KG1 (cell line): Measurements from ENCODE around the gene CALD1.

Experiments
- DNase-seq: peaks from one replicate; lab custom pipeline; 2025; lab: John Stamatoyannopoulos, UW

CALD1 gene

GRCh38 chr7:134927076-134927475 lies 147.6 kb downstream of the CALD1 start:
- no peak for DNase-seq

GRCh38 chr7:134927723-134928122 lies 148.3 kb downstream of the CALD1 start:
- DNase-seq: no peak

- no peak for DNase-seq
Observed at GRCh38 chr7:134928554-134928953, 149.1 kb downstream of the CALD1 start.

- no peak for DNase-seq
Observed at GRCh38 chr7:134931487-134931886, 152.1 kb downstream of the CALD1 start.

- no peak for DNase-seq
Observed at GRCh38 chr7:134932707-134933370, 153.4 kb downstream of the CALD1 start.

- DNase-seq: no peak
Observed at GRCh38 chr7:134933460-134934068, 154.1 kb downstream of the CALD1 start.

GRCh38 chr7:134935701-134936100 lies 156.3 kb downstream of the CALD1 start:
- no peak for DNase-seq

GRCh38 chr7:134936893-134937510 lies 157.6 kb downstream of the CALD1 start:
- DNase-seq: no peak

GRCh38 chr7:134938141-134938540 lies 158.7 kb downstream of the CALD1 start:
- no peak for DNase-seq

GRCh38 chr7:134939136-134939535 lies 159.7 kb downstream of the CALD1 start:
- no peak for DNase-seq

- DNase-seq: no peak
Observed at GRCh38 chr7:134940729-134941128, 161.3 kb downstream of the CALD1 start.

GRCh38 chr7:134941185-134941900 lies 161.9 kb downstream of the CALD1 start:
- DNase-seq: no peak

- no peak for DNase-seq
Observed at GRCh38 chr7:134941952-134942351, 162.5 kb downstream of the CALD1 start.

GRCh38 chr7:134942690-134943466 lies 163.4 kb downstream of the CALD1 start:
- no peak for DNase-seq

- DNase-seq: no peak
Observed at GRCh38 chr7:134943785-134944400, 164.5 kb downstream of the CALD1 start.

- no peak for DNase-seq
Observed at GRCh38 chr7:134945691-134946090, 166.3 kb downstream of the CALD1 start.

- no peak for DNase-seq
Observed at GRCh38 chr7:134946260-134946659, 166.8 kb downstream of the CALD1 start.

- no peak for DNase-seq
Observed at GRCh38 chr7:134947329-134947728, 167.9 kb downstream of the CALD1 start.

- no peak for DNase-seq
Observed at GRCh38 chr7:134947831-134948230, 168.4 kb downstream of the CALD1 start.

- DNase-seq: no peak
Observed at GRCh38 chr7:134948246-134948645, 168.8 kb downstream of the CALD1 start.

- no peak for DNase-seq
Observed at GRCh38 chr7:134948736-134949135, 169.3 kb downstream of the CALD1 start.

GRCh38 chr7:134949171-134949570 lies 169.7 kb downstream of the CALD1 start:
- DNase-seq: no peak
